Ishikawa (cell line): ENCODE measurements around the gene GDPD1.

ENCODE experiments used
- CREB1 ChIP-seq: IDR thresholded peaks from 2 replicates; pipeline ENCODE4 v1.6.1; 2012; ENCODE audit warnings: low read depth
- EP300 ChIP-seq: IDR thresholded peaks from 2 replicates; pipeline ENCODE4 v1.6.1; 2012; ENCODE audit warnings: borderline replicate concordance
- ZBTB7A ChIP-seq: IDR thresholded peaks from 2 replicates; pipeline ENCODE4 v1.6.1; 2012; ENCODE audit warnings: low read depth

DNA sequence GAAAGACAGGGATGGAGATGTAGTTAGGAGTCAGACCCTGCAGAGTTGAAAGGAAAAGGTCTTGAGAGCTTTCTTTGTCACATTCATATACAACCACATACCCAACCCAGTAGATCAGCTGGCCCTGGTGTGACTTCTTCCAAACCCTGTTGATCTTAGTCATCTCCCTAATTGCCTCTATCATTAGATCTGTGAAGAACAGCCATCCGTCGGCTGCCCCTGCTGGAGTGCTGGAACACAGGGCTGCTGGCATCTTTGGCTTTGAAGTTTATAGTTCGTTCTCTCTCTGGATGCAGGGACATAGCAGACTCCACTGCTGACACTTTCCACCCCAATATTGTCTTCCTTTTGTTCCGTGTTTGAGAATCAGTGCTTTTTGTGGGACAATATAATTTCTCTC lies 20.9 kb upstream of the GDPD1 start:
- TF ChIP-seq EP300 = no peak
- no peak for TF ChIP-seq ZBTB7A
- no peak for TF ChIP-seq CREB1
